Endodermal cell (in vitro differentiated cells): ENCODE measurements around the gene ZNF224. TPM values are rescaled to one million over a fixed set of nuclear protein-coding genes. Genes with fewer than 3 reads are reported as not detected.

Experiments used
- DNase-seq: peaks from one replicate; pipeline ENCODE4 v3.0.0-alpha.2; 2017
- H3K27ac ChIP-seq: 2 replicates; pipeline ENCODE4 v1.5.1; 2013; ENCODE audit warnings: mild to moderate bottlenecking, low read depth, low read length, moderate library complexity
- H3K27me3 ChIP-seq: 2 replicates; pipeline ENCODE4 v1.6.1; 2013; ENCODE audit warnings: mild to moderate bottlenecking, low read length, moderate library complexity; ENCODE audit not compliant: insufficient read depth, control insufficient read depth, poor library complexity, severe bottlenecking
- H3K36me3 ChIP-seq: 2 replicates; pipeline ENCODE4 v1.7.0; 2013; ENCODE audit warnings: mild to moderate bottlenecking, low read length, moderate library complexity; ENCODE audit not compliant: control insufficient read depth, insufficient read depth
- H3K4me1 ChIP-seq: one replicate; pipeline ENCODE4 v1.7.0; 2013; ENCODE audit warnings: low read length; ENCODE audit not compliant: control insufficient read depth, insufficient read depth
- H3K4me3 ChIP-seq: 2 replicates; pipeline ENCODE4 v1.5.1; 2013; ENCODE audit warnings: mild to moderate bottlenecking, low read length, moderate library complexity
- H3K9ac ChIP-seq: 2 replicates; pipeline ENCODE4 v1.6.1; 2013; ENCODE audit warnings: mild to moderate bottlenecking, low read length, moderate library complexity; ENCODE audit not compliant: poor library complexity, severe bottlenecking; ENCODE audit errors: extremely low read depth
- H3K9me3 ChIP-seq: 2 replicates; pipeline ENCODE4 v1.6.1; 2013; ENCODE audit warnings: mild to moderate bottlenecking, low read length, moderate library complexity; ENCODE audit not compliant: control insufficient read depth
- H3K27ac Mint-ChIP-seq: 2 replicates; pipeline ENCODE4 v1.8.0; 2020; ENCODE audit warnings: mixed read lengths
- H3K27me3 Mint-ChIP-seq: 2 replicates; pipeline ENCODE4 v1.8.0; 2021; ENCODE audit warnings: mild to moderate bottlenecking, mixed read lengths; ENCODE audit not compliant: insufficient read depth
- H3K36me3 Mint-ChIP-seq: 2 replicates; pipeline ENCODE4 v1.8.0; 2020; ENCODE audit warnings: low read depth, mixed read lengths
- H3K4me1 Mint-ChIP-seq: 2 replicates; pipeline ENCODE4 v1.8.0; 2020; ENCODE audit warnings: mixed read lengths
- H3K4me3 Mint-ChIP-seq: 2 replicates; pipeline ENCODE4 v1.8.0; 2020; ENCODE audit warnings: mild to moderate bottlenecking, moderate library complexity, mixed read lengths
- H3K9me3 Mint-ChIP-seq: 2 replicates; pipeline ENCODE4 v1.8.0; 2020; ENCODE audit warnings: mild to moderate bottlenecking, mixed read lengths
- CTCF ChIP-seq: fragments of 200-600 bp; sonication (generic); conservative IDR thresholded peaks from 2 replicates; pipeline ENCODE4 v1.5.0; 2021; ENCODE audit warnings: antibody characterized with exemption, mild to moderate bottlenecking
- WGBS, 2 experiments: methylation state at CpG; one replicate each; pipeline versions ENCODE4 v1.1.5 to v1.1.7; 2013; ENCODE audit warnings: missing lambda C conversion rate in 2 of 2, mixed read lengths in 1 of 2; ENCODE audit not compliant: insufficient coverage in 1 of 2, insufficient read length in 1 of 2; 5-methylcytosine and 5-hydroxymethylcytosine counted together
- total RNA-seq, 2 donors: library from RNA; stranded (reverse); fragmentation: NEBNext Ultra II Directional in 1 of 2; extraction: Animal tissue kit (Norgen Biotek cat#: 25700) in 1 of 2; gene quantifications; 2 replicates in 1 of 2; 3 replicates in 1 of 2; pipeline ENCODE4 v1.2.1, GENCODE V29; 2021

ZNF224 gene
- total RNA-seq, 2 donors from 2014 or later, result 19.7 to 22.1 TPM

GRCh38 chr19:44061038-44061437 is 33.1 kb upstream of the ZNF224 start:
- 89% methylated on average over 1 of the region's 1 CpG for WGBS, 2 experiments
- H3K4me1 ChIP-seq, result no peaks in the 10 kb centered on the region
- H3K27me3 ChIP-seq, result no peaks in the 10 kb centered on the region
- TF ChIP-seq CTCF, result no peak
- peaks cover 86% of the 10 kb centered on the region for H3K36me3 ChIP-seq
- Mint-ChIP-seq H3K9me3 (peaks cover 18% of the 10 kb centered on the region), H3K27ac (no peak overlapping the region), H3K4me1 (no peaks in the 10 kb centered on the region), H3K27me3 (no peaks in the 10 kb centered on the region), H3K4me3 (no peak overlapping the region), H3K36me3 (peaks cover 92% of the 10 kb centered on the region)
- no peak overlapping the region for H3K27ac ChIP-seq
- H3K4me3 ChIP-seq, result no peak overlapping the region
- no peak for DNase-seq
- H3K9me3 ChIP-seq, result peaks cover 13% of the 10 kb centered on the region
- H3K9ac ChIP-seq, result no peak overlapping the region

DNA sequence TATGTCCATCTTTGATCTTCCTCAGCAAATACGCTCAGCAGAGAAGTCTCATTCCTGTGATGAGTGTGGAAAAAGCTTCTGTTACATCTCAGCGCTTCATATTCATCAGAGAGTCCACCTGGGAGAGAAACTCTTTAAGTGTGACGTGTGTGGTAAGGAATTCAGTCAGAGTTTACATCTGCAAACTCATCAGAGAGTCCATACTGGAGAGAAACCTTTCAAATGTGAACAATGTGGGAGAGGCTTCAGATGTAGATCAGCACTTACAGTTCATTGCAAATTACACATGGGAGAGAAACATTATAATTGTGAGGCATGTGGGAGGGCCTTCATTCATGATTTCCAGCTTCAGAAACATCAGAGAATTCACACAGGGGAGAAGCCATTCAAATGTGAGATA is 27.9 kb upstream of the ZNF224 start:
- no peak overlapping the region for H3K27ac Mint-ChIP-seq
- H3K4me3 ChIP-seq, result peak overlapping the region; percentile 47
- DNase-seq, result no peak
- H3K9me3 Mint-ChIP-seq, result peaks cover 48% of the 10 kb centered on the region
- H3K4me1 ChIP-seq, result no peaks in the 10 kb centered on the region
- H3K9ac ChIP-seq, result no peak overlapping the region
- H3K36me3 Mint-ChIP-seq, result peaks cover 74% of the 10 kb centered on the region
- H3K36me3 ChIP-seq, result peaks cover 67% of the 10 kb centered on the region
- H3K27me3 Mint-ChIP-seq, result peaks cover 4% of the 10 kb centered on the region
- H3K4me1 Mint-ChIP-seq, result no peaks in the 10 kb centered on the region
- H3K4me3 Mint-ChIP-seq, result no peak overlapping the region
- H3K27ac ChIP-seq, result no peak overlapping the region
- peaks cover 42% of the 10 kb centered on the region for H3K9me3 ChIP-seq
- no peak for TF ChIP-seq CTCF
- 64 to 100% methylated on average over 1 to 3 of the region's 3 CpGs for WGBS, 2 experiments
- H3K27me3 ChIP-seq, result no peaks in the 10 kb centered on the region

DNA sequence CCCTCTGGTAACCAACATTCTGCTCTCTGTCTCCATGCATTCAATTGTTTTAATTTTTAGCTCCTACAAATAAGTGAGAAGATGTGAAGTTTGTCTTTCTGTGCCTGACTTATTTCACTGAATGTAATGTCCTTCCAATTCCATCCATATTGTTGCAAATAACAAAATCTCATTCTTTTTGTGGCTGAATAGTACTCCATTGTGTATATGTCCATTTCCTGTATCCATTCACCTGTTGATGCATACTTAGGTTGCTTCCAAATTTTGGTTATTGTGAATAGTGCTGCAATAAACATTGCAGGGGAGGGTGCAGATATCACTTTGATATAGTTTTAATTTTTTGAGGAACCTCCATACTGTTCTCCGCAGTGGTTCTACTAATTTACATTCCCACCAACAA is 24.7 kb upstream of the ZNF224 start:
- Mint-ChIP-seq H3K36me3 (peaks cover 43% of the 10 kb centered on the region), H3K27me3 (peaks cover 15% of the 10 kb centered on the region), H3K9me3 (peaks cover 52% of the 10 kb centered on the region), H3K4me1 (no peaks in the 10 kb centered on the region), H3K27ac (no peak overlapping the region), H3K4me3 (no peak overlapping the region)
- Histone ChIP-seq H3K27me3 (no peaks in the 10 kb centered on the region), H3K9ac (no peak overlapping the region), H3K27ac (no peak overlapping the region), H3K4me3 (no peak overlapping the region), H3K36me3 (peaks cover 37% of the 10 kb centered on the region), H3K9me3 (peaks cover 41% of the 10 kb centered on the region), H3K4me1 (no peaks in the 10 kb centered on the region)
- TF ChIP-seq CTCF, result no peak
- 92% methylated on average over 1 of the region's 1 CpG; no CpG with 5 or more reads in 1 of the 2 experiments for WGBS, 2 experiments
- no peak for DNase-seq
